Stimulated activated CD4-positive, alpha-beta T cell treated with anti-CD3 and anti-CD28 coated beads, Interleukin-12 subunit alpha, Interleukin-12 subunit beta, amount 100 ng/mL, for 48 hours (primary cell): Measurements from ENCODE around the gene TCERG1L.
"Not testable (repeated sequence)": the region's sequence is repeated elsewhere in the genome, so short reads cannot be mapped to it uniquely, and the experiment has no call there.

ENCODE experiments used
- DNase-seq, 3 donors: peaks; one replicate each; pipeline ENCODE4 v3.0.0-alpha.2; 2020; ENCODE audit warnings: low read depth in 2 of 3, low spot score in 1 of 3

The TCERG1L gene

GRCh38 chr10:131193923-131194322 lies 117.6 kb downstream of the TCERG1L start:
- no peak for DNase-seq

DNA sequence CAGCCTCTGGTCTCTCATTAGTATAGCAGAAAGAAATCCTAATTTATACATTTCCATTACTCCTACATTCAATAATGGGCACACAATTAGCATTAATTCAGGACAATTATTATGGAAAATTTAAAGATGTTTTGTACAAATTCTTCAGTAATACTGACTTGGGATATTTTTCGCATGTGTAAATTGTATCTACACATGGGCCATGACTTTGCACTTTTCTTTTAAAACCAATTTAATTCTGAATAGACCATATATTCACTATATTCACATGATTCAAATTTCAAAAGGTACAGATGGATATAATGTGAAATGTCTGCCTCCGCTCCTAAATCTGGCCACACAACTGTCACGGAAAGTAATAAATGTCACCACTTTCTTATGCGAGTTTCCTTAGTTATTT lies 123.0 kb downstream of the TCERG1L start:
- DNase-seq = no peak

GRCh38 chr10:131187926-131188325 lies 123.6 kb downstream of the TCERG1L start:
- DNase-seq = no peak

DNA sequence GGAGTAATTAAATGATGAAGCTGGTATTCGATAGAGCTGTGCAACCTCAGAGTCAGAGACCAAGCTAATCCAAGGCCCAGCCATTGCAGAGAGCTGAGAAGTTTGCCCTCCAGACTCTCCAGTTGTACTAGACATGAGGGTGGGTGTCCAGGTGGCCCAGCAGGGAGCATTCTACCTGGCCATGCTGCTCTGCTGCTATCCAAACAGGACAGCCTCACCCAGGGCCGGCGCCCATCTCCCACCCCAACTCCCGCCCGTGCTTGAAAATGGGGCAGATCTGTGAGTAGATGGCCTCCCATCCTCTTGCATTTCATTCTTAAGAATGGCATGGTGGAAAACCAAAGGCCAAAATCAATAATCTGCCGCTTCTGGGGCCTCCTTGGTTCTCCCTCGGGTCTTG lies 124.2 kb downstream of the TCERG1L start:
- DNase-seq = no peak

GRCh38 chr10:131186547-131187253 lies 124.8 kb downstream of the TCERG1L start:
- no peak for DNase-seq

DNA sequence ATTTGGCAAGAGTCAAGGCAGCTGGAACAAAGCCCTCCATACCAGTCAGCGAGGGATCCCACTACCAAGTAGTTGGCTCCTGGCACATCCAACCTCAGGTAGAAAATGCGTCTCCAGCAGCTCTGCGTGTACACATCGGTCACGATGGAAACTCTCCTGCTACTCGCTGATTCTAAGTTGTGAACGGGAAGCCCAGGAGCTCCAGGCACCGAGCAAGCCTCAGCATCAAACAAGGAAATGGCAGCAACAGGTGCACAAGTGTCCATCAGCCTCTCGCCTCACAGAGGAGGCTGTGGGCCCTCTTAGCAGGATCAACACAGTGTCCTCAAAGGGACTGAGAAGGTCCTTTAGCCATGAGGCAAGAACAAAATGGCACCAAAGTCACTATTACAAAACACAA lies 127.0 kb downstream of the TCERG1L start:
- no peak for DNase-seq

DNA sequence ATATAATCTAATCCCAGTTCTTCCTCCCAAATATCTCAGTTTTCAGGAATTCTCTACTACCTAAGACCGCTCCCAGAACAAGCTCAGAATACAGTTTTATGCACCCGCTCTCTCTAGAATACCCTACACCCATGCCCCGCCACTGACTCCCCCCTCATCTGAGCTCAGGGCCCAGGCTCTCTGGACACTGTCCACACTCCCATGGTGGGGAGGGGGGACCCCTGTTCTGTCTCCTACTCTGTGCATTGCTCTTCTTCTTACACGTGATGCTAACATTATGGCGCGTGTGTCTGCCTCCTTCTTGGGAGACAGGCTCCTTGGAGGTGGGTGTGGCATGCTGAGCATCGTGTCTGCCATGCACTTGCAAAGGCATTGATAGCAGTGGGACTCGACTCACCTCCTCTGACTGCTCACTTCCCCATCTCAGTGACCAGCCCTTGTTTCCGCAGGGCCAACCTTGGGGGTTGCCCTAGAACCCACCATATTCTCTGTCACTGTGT lies 127.9 kb downstream of the TCERG1L start:
- DNase-seq = no peak

DNA sequence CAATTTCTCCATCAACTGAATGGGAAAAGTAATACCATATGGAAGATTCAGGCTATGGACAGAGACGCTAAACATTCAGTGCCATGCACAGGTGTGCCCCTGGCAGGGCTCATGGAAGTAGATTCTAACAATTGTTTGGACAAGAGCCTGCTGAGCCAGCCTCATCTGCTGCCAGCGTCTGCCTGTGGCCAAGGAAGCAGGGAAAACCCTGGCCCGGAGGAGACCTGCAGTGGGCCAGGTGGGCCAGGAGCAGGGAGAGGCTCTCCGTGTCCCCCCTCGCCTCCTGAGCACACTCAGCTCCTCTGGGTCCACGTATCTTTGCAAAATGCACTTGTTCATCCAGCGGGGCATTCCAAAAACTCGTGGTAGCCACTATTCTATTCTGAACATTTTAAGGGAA lies 130.1 kb downstream of the TCERG1L start:
- no peak for DNase-seq

GRCh38 chr10:131180740-131181415 lies 130.6 kb downstream of the TCERG1L start:
- DNase-seq = no peak

DNA sequence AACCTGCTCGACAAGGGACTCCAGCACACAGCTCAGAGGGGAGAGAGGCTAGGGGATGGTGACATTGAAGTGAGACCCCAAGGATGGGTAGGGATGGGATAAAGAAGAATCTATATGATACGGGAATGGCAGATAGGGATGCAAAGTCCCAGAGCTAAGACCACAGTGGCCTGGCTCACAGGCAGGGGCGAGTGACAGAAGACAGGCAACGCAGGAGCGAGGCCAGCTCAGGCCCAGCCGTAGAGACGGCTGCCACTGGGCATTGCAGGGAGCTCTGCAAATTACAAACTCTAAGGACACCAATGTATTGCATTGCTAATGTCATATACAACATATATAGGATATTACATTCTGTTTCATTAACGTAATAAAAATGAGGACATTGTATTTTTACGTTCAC lies 131.4 kb downstream of the TCERG1L start:
- no peak for DNase-seq

- DNase-seq = no peak
Measured at GRCh38 chr10:131179361-131179760, 132.2 kb downstream of the TCERG1L start.

DNA sequence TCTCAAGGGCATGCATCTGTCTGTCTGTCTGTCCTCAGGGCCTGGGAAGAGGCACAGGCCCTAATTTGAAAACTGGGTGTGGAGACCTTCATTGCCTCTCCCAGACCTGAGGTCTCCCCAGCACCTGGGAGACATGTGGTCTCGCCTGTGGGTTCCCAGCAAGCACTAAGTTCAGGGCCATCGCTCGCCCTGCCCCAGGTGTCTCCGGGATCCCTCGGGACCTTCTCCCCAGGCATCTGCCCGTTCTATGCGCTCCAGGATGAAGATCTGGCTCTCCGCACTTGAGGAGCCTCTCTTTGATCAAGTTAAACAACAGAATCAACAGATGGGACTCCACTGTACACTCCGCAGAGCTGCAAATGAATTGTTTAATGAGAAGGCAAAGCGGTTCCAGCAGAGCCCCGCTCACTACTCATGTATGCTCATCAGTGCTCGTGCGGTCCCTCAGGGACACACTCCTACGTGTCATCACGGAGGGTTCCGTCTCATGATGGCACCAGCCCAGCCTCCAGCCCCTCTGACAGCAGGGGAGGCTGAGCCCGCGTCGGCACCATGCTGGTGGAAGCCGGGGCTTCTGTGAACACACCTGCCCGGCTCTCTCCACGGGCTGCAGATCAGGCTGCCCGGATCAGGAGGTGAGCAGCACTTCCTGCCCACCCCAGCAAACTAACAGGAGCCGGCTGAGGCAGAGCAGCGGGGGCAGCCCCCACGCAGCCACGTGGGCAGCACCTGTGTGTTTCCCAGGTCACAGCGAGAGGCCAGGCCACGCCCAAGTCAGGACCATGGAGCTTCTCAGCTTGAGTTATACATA lies 132.8 kb downstream of the TCERG1L start:
- no peak for DNase-seq

DNA sequence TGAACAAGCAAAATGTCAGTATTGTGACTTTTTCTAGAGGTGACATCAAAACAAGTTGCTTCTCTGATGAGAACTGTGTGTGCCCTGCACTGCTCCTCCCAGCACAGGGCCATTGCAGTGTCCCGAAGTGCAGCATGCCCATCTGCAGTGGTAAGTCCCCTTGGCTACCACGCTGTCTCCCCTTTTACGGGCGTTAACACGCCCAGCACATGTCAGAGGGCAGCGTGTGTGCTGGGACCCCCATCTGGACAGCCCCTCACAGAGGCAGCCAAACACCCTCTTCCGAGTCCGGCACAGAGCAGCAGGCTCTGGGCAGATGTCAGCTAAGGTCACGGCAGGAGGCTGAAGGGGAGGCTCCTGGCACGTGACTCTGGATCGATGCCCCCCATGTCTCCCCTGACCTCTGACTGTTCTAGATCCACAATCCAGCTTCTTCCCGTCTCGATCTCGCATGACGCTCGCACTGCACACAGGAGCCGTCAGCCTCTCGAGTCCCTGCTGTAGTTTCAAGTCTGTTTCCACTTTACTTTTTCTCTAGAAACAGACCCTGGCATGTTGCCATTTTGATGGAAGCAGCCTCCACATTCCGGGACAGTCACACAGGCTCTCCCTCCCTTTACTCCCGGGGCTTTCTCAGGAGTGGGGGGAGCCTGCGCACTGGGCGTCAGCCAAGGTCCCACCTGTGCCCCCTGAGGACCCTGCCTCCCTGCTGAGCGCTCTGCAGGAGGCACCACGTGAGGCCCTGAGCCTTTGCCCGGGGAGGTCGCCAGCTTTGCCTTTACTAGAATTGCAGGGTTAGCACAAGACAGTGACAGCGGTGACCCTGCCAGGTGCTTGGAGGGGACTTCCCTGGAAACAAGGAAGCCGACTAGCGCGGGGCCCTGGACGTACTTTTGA lies 133.8 kb downstream of the TCERG1L start:
- no peak for DNase-seq

GRCh38 chr10:131176907-131177306 lies 134.6 kb downstream of the TCERG1L start:
- no peak for DNase-seq

DNA sequence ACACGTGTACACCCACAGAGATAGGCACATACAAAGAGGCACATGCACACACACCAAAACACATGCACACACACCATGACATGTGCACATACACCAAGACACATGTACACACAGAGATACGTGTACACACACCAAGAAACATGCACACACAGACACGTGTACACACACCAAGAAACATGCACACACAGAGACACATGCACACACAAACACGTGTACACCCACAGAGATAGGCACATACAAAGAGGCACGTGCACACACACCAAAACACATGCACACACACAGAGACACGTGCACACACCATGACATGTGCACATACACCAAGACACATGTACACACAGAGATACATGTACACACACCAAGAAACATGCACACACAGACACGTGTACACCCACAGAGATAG lies 135.2 kb downstream of the TCERG1L start:
- DNase-seq = not testable (repeated sequence)

- no peak for DNase-seq
Measured at GRCh38 chr10:131175891-131176290, 135.6 kb downstream of the TCERG1L start.

DNA sequence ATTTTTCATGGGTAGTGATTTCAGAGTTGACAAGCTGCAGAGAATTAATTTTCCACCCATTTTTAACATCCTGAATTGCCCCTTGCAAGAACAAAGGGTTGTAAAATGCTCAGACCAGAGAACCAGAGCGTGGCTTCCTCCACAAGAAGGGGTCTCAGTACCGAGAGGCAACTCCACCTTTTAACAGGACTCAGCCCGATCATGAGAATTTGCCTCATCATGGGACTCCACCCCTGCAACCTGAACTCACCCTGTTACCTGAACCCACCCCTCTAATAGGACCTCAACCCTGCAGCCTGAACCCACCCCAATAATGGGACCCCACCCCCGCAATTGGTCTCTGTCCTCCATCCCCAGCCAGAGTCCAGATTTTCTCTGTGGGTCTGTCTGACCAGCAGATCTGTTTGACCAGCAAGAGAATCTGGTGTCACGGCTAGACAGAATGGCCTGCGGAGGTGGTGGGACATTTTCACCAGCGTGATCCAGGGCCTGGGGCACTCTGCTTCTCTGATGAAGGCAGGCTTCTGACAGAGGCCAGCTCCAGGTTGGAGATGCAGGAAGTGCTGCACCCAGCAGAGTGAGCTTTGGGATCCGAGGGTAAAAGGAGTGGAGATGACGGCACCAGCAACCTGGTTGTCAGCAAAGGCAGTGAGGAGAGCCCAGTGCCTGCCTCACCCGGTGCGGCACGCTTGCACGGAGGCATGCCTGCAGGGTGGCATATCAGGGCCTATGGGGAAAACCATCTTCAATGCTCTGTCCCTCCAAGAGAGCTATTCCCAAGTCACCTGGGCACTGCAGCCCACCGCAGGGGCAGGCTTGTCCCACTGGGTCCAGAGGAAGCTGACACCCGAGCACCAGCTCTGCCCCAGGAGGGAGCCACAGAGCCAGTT lies 136.6 kb downstream of the TCERG1L start:
- no peak for DNase-seq

DNA sequence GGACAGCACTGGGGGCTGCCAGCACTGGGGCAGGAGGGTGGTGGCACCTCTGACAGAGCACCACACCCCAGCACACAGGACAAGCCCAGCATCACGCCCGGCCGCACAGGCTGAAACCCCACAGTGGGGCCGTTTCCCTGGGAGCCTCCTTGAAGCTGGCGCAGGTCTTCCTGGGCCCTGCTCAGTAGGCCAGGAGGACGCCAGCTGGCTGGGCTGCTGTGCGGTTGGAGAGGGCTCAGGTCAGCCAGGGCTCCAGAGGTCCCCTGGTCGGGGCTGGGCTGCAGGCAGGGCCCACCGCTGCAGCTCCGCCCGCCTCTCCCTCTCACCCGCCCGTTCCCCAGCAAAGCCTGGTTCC lies 137.3 kb downstream of the TCERG1L start:
- no peak for DNase-seq

DNA sequence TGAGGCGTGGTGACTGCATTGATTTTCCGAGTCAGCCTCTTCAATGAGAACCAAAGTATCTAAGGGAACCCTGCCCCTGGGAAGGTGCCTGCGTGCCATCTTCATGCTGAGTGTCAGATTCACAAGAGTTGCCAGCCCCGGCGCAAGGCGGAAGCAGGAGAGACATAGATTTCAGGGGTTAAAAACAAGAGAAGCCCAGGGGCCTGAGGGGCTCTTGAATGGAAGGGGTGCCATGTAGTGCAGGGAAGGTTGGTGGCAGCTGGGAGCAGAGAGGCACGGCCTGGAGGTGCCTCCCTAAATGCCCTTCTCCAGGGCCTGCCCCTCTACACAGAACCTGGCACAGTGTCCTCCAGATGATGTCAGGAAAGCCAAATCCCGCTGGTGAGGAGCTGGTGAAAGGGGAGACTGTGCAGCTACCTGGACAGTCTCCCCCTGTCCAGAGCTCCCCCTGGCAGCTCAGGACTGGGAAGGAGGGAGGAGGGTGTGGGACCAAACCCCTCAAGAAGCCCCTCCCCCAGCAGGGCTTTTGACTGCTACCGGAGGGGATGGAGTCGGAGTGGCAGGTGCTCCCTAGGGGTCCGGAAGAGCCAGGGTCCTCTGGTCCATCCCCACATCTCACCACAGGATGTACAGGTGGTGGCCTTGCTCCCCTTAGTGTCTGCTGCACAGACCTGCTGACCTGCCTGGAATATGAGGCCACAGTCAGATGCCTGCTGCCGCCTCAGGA lies 137.9 kb downstream of the TCERG1L start:
- no peak for DNase-seq
